HL-60 (cell line): ENCODE data around the gene CTNNA3.

Source experiments
- DNase-seq, 2 experiments: peaks; one replicate each; pipeline ENCODE4 v3.0.0-alpha.2; 2010 to 2020; ENCODE audit warnings: low read depth in 1 of 2, low spot score in 1 of 2
- H3K27ac ChIP-seq: fragments of 250-450 bp; sonication (Bioruptor Pico); replicated peaks from 2 replicates; pipeline ENCODE4 v1.5.1; 2020; ENCODE audit warnings: mild to moderate bottlenecking, moderate library complexity
- H3K27me3 ChIP-seq: fragments of 250-450 bp; sonication (Bioruptor Pico); 2 replicates; pipeline ENCODE4 v1.5.1; 2021; ENCODE audit warnings: mild to moderate bottlenecking, moderate library complexity; ENCODE audit not compliant: insufficient read depth, poor library complexity, severe bottlenecking
- H3K4me3 ChIP-seq: replicated peaks from 2 replicates; pipeline ENCODE4 v1.5.1; 2011; ENCODE audit warnings: mild to moderate bottlenecking, control low read depth, low read length; ENCODE audit not compliant: insufficient read depth
- GABPA ChIP-seq: IDR thresholded peaks from 2 replicates; pipeline ENCODE4 v1.6.1; 2012; ENCODE audit warnings: low read depth
- POLR2AphosphoS5 ChIP-seq: IDR thresholded peaks from 2 replicates; pipeline ENCODE4 v1.6.1; 2012; ENCODE audit warnings: low read depth
- REST ChIP-seq: IDR thresholded peaks from 2 replicates; pipeline ENCODE4 v1.6.1; 2012; ENCODE audit warnings: low read depth; ENCODE audit not compliant: insufficient replicate concordance
- SPI1 ChIP-seq: IDR thresholded peaks from 2 replicates; pipeline ENCODE4 v1.6.1; 2012; ENCODE audit warnings: low read depth, mild to moderate bottlenecking, borderline replicate concordance
- TF ChIP-seq, protein P1 (sequence below): IDR thresholded peaks from one replicate; pipeline ENCODE4 v1.5.1; 2011; ENCODE audit warnings: low read length, control low read depth, inconsistent platforms; ENCODE audit not compliant: insufficient read depth

The CTNNA3 gene

DNA sequence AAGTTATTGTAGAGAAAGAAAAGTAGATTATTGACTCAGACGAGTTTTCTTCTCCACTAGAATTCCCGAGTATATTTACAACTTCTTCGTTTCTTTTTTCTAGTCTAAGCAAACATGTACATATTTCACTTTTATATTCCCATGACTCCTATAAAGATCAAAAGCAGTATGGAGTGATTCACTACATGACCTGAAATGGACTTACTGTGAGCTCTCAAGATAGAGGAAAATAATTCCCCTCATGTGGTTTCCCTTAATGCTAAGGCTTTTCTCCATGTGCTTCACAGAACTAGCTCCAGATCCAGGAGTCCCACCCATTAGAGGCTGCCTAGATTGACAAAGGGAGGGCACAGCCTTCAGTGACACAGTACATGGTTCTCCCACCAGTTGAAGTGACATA is 1593.2 kb downstream of the CTNNA3 start:
- Histone ChIP-seq H3K27ac (no peak overlapping the region), H3K4me3 (no peak overlapping the region), H3K27me3 (no peaks in the 10 kb centered on the region)
- no peak for DNase-seq
- TF ChIP-seq REST (no peak), GABPA (no peak), SPI1 (no peak), POLR2AphosphoS5 (no peak)
- TF ChIP-seq, protein P1, sequence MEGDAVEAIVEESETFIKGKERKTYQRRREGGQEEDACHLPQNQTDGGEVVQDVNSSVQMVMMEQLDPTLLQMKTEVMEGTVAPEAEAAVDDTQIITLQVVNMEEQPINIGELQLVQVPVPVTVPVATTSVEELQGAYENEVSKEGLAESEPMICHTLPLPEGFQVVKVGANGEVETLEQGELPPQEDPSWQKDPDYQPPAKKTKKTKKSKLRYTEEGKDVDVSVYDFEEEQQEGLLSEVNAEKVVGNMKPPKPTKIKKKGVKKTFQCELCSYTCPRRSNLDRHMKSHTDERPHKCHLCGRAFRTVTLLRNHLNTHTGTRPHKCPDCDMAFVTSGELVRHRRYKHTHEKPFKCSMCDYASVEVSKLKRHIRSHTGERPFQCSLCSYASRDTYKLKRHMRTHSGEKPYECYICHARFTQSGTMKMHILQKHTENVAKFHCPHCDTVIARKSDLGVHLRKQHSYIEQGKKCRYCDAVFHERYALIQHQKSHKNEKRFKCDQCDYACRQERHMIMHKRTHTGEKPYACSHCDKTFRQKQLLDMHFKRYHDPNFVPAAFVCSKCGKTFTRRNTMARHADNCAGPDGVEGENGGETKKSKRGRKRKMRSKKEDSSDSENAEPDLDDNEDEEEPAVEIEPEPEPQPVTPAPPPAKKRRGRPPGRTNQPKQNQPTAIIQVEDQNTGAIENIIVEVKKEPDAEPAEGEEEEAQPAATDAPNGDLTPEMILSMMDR: no peak

DNA sequence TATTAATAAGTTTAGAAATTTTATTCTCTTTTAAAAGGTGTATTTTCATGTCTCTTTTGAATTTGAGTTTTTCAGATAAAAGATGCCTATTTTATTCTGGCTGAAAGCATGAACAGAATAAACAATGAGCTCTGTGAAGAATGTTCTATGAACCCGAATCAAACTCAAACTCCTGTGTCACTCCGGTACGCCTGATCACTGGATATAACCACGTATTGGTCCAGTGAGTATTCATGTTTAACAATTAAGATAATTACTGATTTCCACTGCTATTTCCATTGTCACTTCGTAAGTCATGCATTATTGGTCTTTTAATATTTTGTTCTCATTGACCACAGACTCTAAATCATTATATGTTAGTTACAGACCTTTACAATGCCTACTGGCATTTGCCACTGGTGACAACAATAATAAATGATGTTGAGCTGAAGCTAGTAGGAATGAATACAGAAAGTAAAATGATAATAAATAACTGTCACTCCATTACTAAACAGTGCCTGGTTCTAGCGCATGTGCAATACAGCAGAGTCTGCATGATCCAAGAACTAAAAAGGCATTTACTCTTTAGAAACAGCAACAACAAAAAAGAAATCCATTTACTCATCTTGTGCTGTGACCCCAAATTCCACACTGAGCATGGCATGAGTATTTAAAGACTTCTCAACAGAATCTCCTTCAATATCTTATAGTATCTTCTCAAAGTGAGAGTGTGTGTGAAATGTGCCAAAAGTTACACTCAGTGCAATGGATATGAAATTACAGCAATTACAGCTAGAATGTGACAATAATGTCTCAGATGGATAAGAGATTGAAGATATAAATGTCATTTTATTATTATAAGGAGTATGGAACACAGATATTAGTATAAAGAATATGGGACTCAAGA is 1597.2 kb downstream of the CTNNA3 start:
- Histone ChIP-seq H3K27me3 (peaks cover under 1% of the 10 kb centered on the region), H3K27ac (no peak overlapping the region), H3K4me3 (no peak overlapping the region)
- no peak for TF ChIP-seq SPI1
- TF ChIP-seq, protein P1: no peak
- TF ChIP-seq GABPA: no peak
- no peak for TF ChIP-seq REST
- TF ChIP-seq POLR2AphosphoS5: no peak
- no peak for DNase-seq

DNA sequence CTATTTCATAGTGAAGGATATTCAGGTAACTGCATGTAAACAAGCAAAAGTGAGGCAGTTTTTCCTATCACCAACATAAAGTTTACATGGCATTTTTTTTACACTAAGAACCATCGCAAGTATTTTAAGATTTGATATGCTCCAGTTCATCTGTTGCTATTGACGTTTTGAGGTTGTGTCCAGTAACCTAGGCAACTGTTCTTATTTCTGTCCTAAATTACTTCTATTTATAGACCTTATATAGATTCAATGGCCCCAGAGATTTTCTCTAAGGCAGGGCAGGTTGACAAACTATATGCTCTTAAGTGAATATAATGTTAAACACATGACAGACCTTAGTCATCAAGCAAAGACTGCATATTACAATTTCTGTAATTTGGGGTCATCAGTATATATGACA is 1600.4 kb downstream of the CTNNA3 start:
- DNase-seq: no peak
- no peak for TF ChIP-seq REST
- no peak for TF ChIP-seq SPI1
- TF ChIP-seq, protein P1: no peak
- TF ChIP-seq POLR2AphosphoS5: no peak
- TF ChIP-seq GABPA: no peak
- H3K27ac ChIP-seq: no peak overlapping the region
- H3K4me3 ChIP-seq: no peak overlapping the region
- H3K27me3 ChIP-seq: peaks cover 4% of the 10 kb centered on the region
